Kidney epithelial cell (primary cell): ENCODE results near the gene TMEM40. TPM values are rescaled to one million over a fixed set of nuclear protein-coding genes. Genes with fewer than 3 reads are reported as not detected.
"Not testable (repeated sequence)": the region's sequence is repeated elsewhere in the genome, so short reads cannot be mapped to it uniquely, and the experiment has no call there.

ENCODE experiments used
- DNase-seq: peaks from one replicate; pipeline ENCODE4 v3.0.0-alpha.2; 2010; ENCODE audit warnings: low read depth
- H3K27me3 ChIP-seq: 2 replicates; pipeline ENCODE4 v1.6.0; 2011; ENCODE audit warnings: low read length; ENCODE audit not compliant: control insufficient read depth, insufficient read depth
- H3K36me3 ChIP-seq: 2 replicates; pipeline ENCODE4 v1.5.1; 2011; ENCODE audit warnings: low read length; ENCODE audit not compliant: control insufficient read depth, insufficient read depth
- H3K4me3 ChIP-seq: 2 replicates; pipeline ENCODE4 v1.5.1; 2011; ENCODE audit warnings: low read depth, mild to moderate bottlenecking, control low read depth, low read length
- CTCF ChIP-seq: IDR thresholded peaks from 2 replicates; pipeline ENCODE4 v1.5.1; 2011; ENCODE audit warnings: mild to moderate bottlenecking, moderate library complexity, low read length, control low read depth, inconsistent platforms; ENCODE audit not compliant: insufficient read depth, poor library complexity, severe bottlenecking
- total RNA-seq: library from RNA; depleted of rRNA; stranded (reverse); fragments of >200 nt; gene quantifications from 2 replicates; pipeline ENCODE4 v1.2.3, GENCODE V29; 2015

Gene TMEM40
- total RNA-seq, 1 donor from 2014 or later: 5.3 TPM

DNA sequence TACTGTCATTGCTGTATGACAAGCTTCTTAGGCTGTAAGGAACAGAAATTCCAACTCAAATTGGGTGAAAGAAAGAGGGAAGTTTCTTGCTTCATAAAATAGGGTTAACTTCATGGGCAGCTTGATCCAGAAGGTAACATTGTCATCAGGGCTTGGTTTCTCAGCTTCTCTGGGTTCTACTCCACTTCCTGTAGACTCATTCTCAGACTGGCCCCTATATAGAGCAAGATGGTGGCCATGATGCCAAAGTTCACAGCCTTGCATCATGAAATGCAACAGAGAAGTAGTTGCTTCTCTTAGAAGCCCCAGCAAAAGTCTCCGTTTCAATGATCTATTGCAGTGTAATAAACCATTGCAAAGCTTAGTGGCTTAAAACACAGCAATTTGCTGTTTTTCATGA, 33.6 kb downstream of the TMEM40 start:
- Histone ChIP-seq H3K4me3 (no peak overlapping the region), H3K36me3 (no peaks in the 10 kb centered on the region), H3K27me3 (no peaks in the 10 kb centered on the region)
- no peak for DNase-seq
- no peak for TF ChIP-seq CTCF

DNA sequence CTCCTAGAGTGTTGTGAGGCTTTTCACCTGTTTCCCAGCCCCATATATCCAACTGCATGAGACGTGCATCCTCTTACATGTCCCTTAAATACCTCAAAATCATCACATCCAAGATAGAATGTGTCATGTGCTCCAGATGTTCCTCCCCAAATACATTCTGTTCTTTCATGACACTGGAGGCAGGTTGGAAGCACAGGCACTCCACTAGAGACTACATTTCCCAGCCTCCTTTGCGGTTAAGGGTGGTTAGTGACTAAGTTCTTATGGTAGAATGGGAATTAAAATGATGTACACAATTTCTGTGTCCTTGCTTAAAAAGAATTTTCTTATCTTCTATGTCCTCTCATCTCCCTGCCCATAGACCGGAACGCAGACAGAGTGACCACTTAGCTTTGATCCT, 34.3 kb downstream of the TMEM40 start:
- no peak for TF ChIP-seq CTCF
- no peaks in the 10 kb centered on the region for H3K27me3 ChIP-seq
- no peak for DNase-seq
- H3K36me3 ChIP-seq: no peaks in the 10 kb centered on the region
- no peak overlapping the region for H3K4me3 ChIP-seq

DNA sequence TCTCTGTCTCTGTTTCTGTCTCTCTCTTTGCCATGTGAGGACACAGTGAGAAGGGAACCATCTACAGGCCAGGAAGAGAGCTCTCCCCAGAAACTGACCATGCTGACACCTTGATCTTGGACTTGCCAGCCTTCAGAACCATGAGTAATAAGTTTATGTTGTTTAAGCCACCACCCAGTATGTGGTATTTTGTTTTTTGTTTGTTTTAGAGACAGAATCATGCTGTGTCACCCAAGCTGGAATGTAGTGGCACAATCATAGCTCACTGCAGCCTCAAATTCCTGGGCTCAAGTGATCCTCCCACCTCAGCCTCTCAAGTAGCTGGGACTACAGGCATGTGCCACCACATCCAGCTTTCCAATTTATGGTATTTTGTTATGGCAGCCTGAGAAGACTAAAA, 35.7 kb downstream of the TMEM40 start:
- not testable (repeated sequence) for H3K27me3 ChIP-seq, H3K36me3 ChIP-seq, DNase-seq, H3K4me3 ChIP-seq

DNA sequence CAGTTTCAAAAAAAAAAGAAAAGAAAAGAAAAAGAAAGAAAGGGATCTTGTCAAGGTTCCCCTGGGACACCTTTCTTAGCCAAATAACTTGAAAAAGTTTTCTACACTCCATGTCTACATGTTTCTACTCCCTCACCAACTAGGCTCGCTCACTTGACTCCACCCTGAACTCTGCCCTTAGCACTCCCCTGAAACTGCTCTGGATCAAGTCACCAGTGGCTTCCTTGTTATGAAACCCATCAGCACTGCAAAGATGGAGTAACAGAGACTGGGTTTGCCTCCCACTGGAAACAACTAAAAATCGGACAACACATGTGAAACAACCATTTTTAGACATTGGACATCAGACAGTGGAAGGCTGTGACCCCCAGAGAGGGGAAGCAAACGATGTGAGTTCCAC, 36.8 kb downstream of the TMEM40 start:
- no peak for TF ChIP-seq CTCF
- Histone ChIP-seq H3K36me3 (no peaks in the 10 kb centered on the region), H3K27me3 (no peaks in the 10 kb centered on the region), H3K4me3 (no peak overlapping the region)
- no peak for DNase-seq

- no peaks in the 10 kb centered on the region for H3K27me3 ChIP-seq
- no peak overlapping the region for H3K4me3 ChIP-seq
- TF ChIP-seq CTCF: peak; percentile 98
- no peaks in the 10 kb centered on the region for H3K36me3 ChIP-seq
- peak; percentile 77 for DNase-seq
These were observed 38.8 kb downstream of the TMEM40 start for GRCh38 chr3:12719984-12720898.

GRCh38 chr3:12719541-12719940, 39.5 kb downstream of the TMEM40 start:
- Histone ChIP-seq H3K4me3 (no peak overlapping the region), H3K36me3 (no peaks in the 10 kb centered on the region), H3K27me3 (no peaks in the 10 kb centered on the region)
- no peak for DNase-seq
- TF ChIP-seq CTCF: no peak
